H9 (cell line): ENCODE data around the gene IGF1. TPM values are rescaled to one million over a fixed set of nuclear protein-coding genes. Genes with fewer than 3 reads are reported as not detected.

Experiments
- DNase-seq: peaks from one replicate; pipeline ENCODE4 v3.0.0-alpha.2; 2017
- H2AFZ ChIP-seq: one replicate; pipeline ENCODE4 v1.6.1; 2013; ENCODE audit warnings: mild to moderate bottlenecking, low read length, control low read depth, moderate library complexity
- H2AK5ac ChIP-seq: 2 replicates; pipeline ENCODE4 v1.6.1; 2013; ENCODE audit warnings: low read length, control low read depth, mixed read lengths; ENCODE audit not compliant: insufficient read length
- H2BK120ac ChIP-seq: one replicate; pipeline ENCODE4 v1.6.1; 2013; ENCODE audit warnings: low read depth, mild to moderate bottlenecking, low read length, control low read depth, inconsistent platforms; ENCODE audit not compliant: poor library complexity, severe bottlenecking
- H2BK12ac ChIP-seq: 2 replicates; pipeline ENCODE4 v1.6.1; 2013; ENCODE audit warnings: low read length, control low read depth, mixed read lengths, low read depth; ENCODE audit not compliant: insufficient read length
- H2BK15ac ChIP-seq: 2 replicates; pipeline ENCODE4 v1.6.1; 2013; ENCODE audit warnings: low read depth, low read length, control low read depth
- H2BK20ac ChIP-seq: one replicate; pipeline ENCODE4 v1.6.1; 2013; ENCODE audit warnings: low read depth, mild to moderate bottlenecking, low read length, control low read depth, inconsistent platforms; ENCODE audit not compliant: poor library complexity, severe bottlenecking
- H2BK5ac ChIP-seq: 2 replicates; pipeline ENCODE4 v1.6.1; 2013; ENCODE audit warnings: low read length, control low read depth, mixed read lengths; ENCODE audit not compliant: insufficient read length
- H3K14ac ChIP-seq: 2 replicates; pipeline ENCODE4 v1.6.1; 2013; ENCODE audit warnings: low read length, control low read depth; ENCODE audit not compliant: insufficient read depth
- H3K18ac ChIP-seq: 2 replicates; pipeline ENCODE4 v1.6.1; 2013; ENCODE audit warnings: low read depth, mild to moderate bottlenecking, mixed read lengths, low read length, control low read depth; ENCODE audit not compliant: insufficient read length
- H3K23ac ChIP-seq: 2 replicates; pipeline ENCODE4 v1.6.1; 2013; ENCODE audit warnings: low read length, control low read depth, mixed read lengths, low read depth; ENCODE audit not compliant: insufficient read length
- H3K23me2 ChIP-seq: 2 replicates; pipeline ENCODE4 v1.6.1; 2013; ENCODE audit warnings: low read depth, mild to moderate bottlenecking, mixed read lengths, low read length, control low read depth; ENCODE audit not compliant: insufficient read length, poor library complexity, severe bottlenecking
- H3K27ac ChIP-seq: 2 replicates; pipeline ENCODE4 v1.5.1; 2013; ENCODE audit warnings: low read length, control low read depth, mixed read lengths, low read depth; ENCODE audit not compliant: insufficient read length
- H3K27me3 ChIP-seq: 2 replicates; pipeline ENCODE4 v1.6.1; 2013; ENCODE audit warnings: low read length, control low read depth, inconsistent platforms; ENCODE audit not compliant: insufficient read depth
- H3K4ac ChIP-seq: 2 replicates; pipeline ENCODE4 v1.6.1; 2013; ENCODE audit warnings: low read depth, mild to moderate bottlenecking, control low read depth, inconsistent platforms, low read length, moderate library complexity
- H3K4me1 ChIP-seq: 2 replicates; pipeline ENCODE4 v1.6.1; 2013; ENCODE audit warnings: low read length, control low read depth, inconsistent platforms; ENCODE audit not compliant: insufficient read depth
- H3K4me2 ChIP-seq: 2 replicates; pipeline ENCODE4 v1.6.1; 2013; ENCODE audit warnings: low read length, control low read depth, mixed read lengths; ENCODE audit not compliant: insufficient read length, insufficient read depth
- H3K56ac ChIP-seq: 2 replicates; pipeline ENCODE4 v1.6.1; 2013; ENCODE audit warnings: low read depth, mild to moderate bottlenecking, mixed read lengths, low read length, control low read depth; ENCODE audit not compliant: insufficient read length
- H3K79me1 ChIP-seq: 2 replicates; pipeline ENCODE4 v1.6.1; 2013; ENCODE audit warnings: low read depth, mild to moderate bottlenecking, moderate library complexity, low read length, control low read depth, inconsistent platforms; ENCODE audit not compliant: insufficient read depth, poor library complexity, severe bottlenecking
- H3K79me2 ChIP-seq: 2 replicates; pipeline ENCODE4 v1.6.1; 2013; ENCODE audit warnings: low read length, control low read depth, inconsistent platforms; ENCODE audit not compliant: insufficient read depth
- H3K9ac ChIP-seq: 2 replicates; pipeline ENCODE4 v1.6.1; 2013; ENCODE audit warnings: low read length, control low read depth, mixed read lengths; ENCODE audit not compliant: insufficient read length; ENCODE audit errors: extremely low read depth
- H3K9me3 ChIP-seq: one replicate; pipeline ENCODE4 v1.6.1; 2013; ENCODE audit warnings: low read depth, low read length, inconsistent platforms; ENCODE audit not compliant: control insufficient read depth
- H3T11ph ChIP-seq: one replicate; pipeline ENCODE4 v1.6.1; 2013; ENCODE audit warnings: mild to moderate bottlenecking, low read length, control low read depth, inconsistent platforms
- H4K20me1 ChIP-seq: one replicate; pipeline ENCODE4 v1.6.1; 2013; ENCODE audit not compliant: control insufficient read depth, insufficient read length, insufficient read depth
- H4K5ac ChIP-seq: 2 replicates; pipeline ENCODE4 v1.6.1; 2013; ENCODE audit warnings: low read depth, mild to moderate bottlenecking, mixed read lengths, low read length, control low read depth; ENCODE audit not compliant: insufficient read length
- H4K8ac ChIP-seq: replicated peaks from 2 replicates; pipeline ENCODE4 v1.6.1; 2013; ENCODE audit warnings: low read length, control low read depth, mixed read lengths, low read depth; ENCODE audit not compliant: insufficient read length
- H4K91ac ChIP-seq: 2 replicates; pipeline ENCODE4 v1.6.1; 2013; ENCODE audit warnings: low read depth, mild to moderate bottlenecking, moderate library complexity, mixed read lengths, low read length, control low read depth; ENCODE audit not compliant: insufficient read length
- H3K27ac Mint-ChIP-seq, 3 experiments: 2 replicates in 2 of 3; 3 replicates in 1 of 3; pipeline ENCODE4 v1.8.0; 2020 to 2021; ENCODE audit warnings: mixed read lengths in 3 of 3, mild to moderate bottlenecking in 1 of 3, moderate library complexity in 1 of 3
- H3K27me3 Mint-ChIP-seq: 2 replicates; pipeline ENCODE4 v1.8.0; 2021; ENCODE audit warnings: low read depth, mild to moderate bottlenecking, moderate library complexity, mixed read lengths
- H3K36me3 Mint-ChIP-seq, 3 experiments: 2 replicates in 2 of 3; 3 replicates in 1 of 3; pipeline ENCODE4 v1.8.0; 2020 to 2021; ENCODE audit warnings: low read depth in 3 of 3, mixed read lengths in 3 of 3; ENCODE audit not compliant: insufficient read depth in 1 of 3
- H3K4me1 Mint-ChIP-seq, 2 experiments: 2 replicates each; pipeline ENCODE4 v1.8.0; 2020; ENCODE audit warnings: mixed read lengths in 2 of 2
- H3K4me3 Mint-ChIP-seq, 2 experiments: 2 replicates in 1 of 2; 3 replicates in 1 of 2; pipeline ENCODE4 v1.8.0; 2020 to 2021; ENCODE audit warnings: mild to moderate bottlenecking in 2 of 2, mixed read lengths in 2 of 2, moderate library complexity in 1 of 2
- H3K9me3 Mint-ChIP-seq, 2 experiments: 2 replicates in 1 of 2; 3 replicates in 1 of 2; pipeline ENCODE4 v1.8.0; 2020; ENCODE audit warnings: mild to moderate bottlenecking in 2 of 2, mixed read lengths in 2 of 2, moderate library complexity in 1 of 2
- CTCF ChIP-seq: fragments of 200-600 bp; sonication (generic); conservative IDR thresholded peaks from 3 replicates; pipeline ENCODE4 v1.8.0; 2021; ENCODE audit warnings: antibody characterized with exemption, mild to moderate bottlenecking
- WGBS: extraction: QIAGEN DNeasy Blood & Tissue Kit; methylation state at CpG from one replicate; pipeline ENCODE4 v1.1.7; 2013; ENCODE audit warnings: missing lambda C conversion rate, low lambda C conversion rate, mixed read lengths; ENCODE audit not compliant: insufficient read length; ENCODE audit errors: extremely low coverage; 5-methylcytosine and 5-hydroxymethylcytosine counted together
- long read RNA-seq: library from polyadenylated mRNA; unstranded; transcript quantifications from one replicate; pipeline ENCODE4 v2.0.0, GENCODE V29; 2020
- total RNA-seq: library from RNA; stranded (reverse); gene quantifications from 2 replicates; pipeline ENCODE4 v1.2.1, GENCODE V29; 2021

The IGF1 gene
- total RNA-seq = not detected in 2 replicates
- long read RNA-seq = 0 reads

DNA sequence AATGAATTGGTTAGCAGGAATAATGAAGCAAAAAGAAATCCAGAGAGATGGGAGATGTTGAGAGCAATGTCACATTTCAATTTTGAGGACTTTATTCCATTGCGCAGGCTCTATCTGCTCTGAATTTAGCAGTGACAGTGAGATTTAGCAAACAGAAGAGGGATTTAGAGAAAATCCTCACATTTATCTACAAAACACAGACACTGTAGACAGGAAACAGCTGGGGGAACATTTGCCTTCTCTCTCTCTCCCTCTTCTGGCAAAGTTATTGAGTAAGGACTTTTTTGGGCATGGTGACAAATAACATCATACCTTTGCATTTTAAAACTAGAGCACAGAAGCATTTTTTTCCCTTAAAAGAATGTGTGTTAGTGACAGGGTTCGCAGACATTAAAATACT lies at the start of gene IGF1:
Gene IGF1 (minus strand): TSS at position 158 of the 400 bp plus-strand sequence. CDS start 182 bp downstream, outside the sequence.
- no peaks in the 10 kb centered on the region for H3K9me3 ChIP-seq
- H2AFZ ChIP-seq = no peak within 1 kb of the TSS
- H2AK5ac ChIP-seq = no peak within 1 kb of the TSS
- no peak within 1 kb of the TSS for H3K14ac ChIP-seq
- H4K91ac ChIP-seq = no peak within 1 kb of the TSS
- H3K4me3 Mint-ChIP-seq = no peak within 1 kb of the TSS
- H3K9ac ChIP-seq = no peak within 1 kb of the TSS
- no peak for TF ChIP-seq CTCF
- no peak within 1 kb of the TSS for H3K23ac ChIP-seq
- H3K4ac ChIP-seq = no peak within 1 kb of the TSS
- no peaks in the 10 kb centered on the region for H3K79me1 ChIP-seq
- no peak within 1 kb of the TSS for H4K5ac ChIP-seq
- no peaks in the 10 kb centered on the region for H3K9me3 Mint-ChIP-seq
- no peak within 1 kb of the TSS for H3K4me2 ChIP-seq
- no peaks in the 10 kb centered on the region for H3K23me2 ChIP-seq
- no peaks in the 10 kb centered on the region for H3K36me3 Mint-ChIP-seq
- no peaks in the 10 kb centered on the region for H3K27me3 Mint-ChIP-seq
- no peak within 1 kb of the TSS for H3T11ph ChIP-seq
- H3K79me2 ChIP-seq = no peaks in the 10 kb centered on the region
- H3K27ac ChIP-seq = no peak within 1 kb of the TSS
- no peak within 1 kb of the TSS for H4K8ac ChIP-seq
- H3K27me3 ChIP-seq = no peaks in the 10 kb centered on the region
- DNase-seq = no peak
- H3K4me1 ChIP-seq = no peaks in the 10 kb centered on the region; the same call in 1 of the 2 replicates
- H3K27ac Mint-ChIP-seq = peak within 1 kb of the TSS in 1 of 3 experiments; percentile 79; a peak in 1 of 7 replicates
- H2BK120ac ChIP-seq = no peak within 1 kb of the TSS
- H3K4me1 Mint-ChIP-seq = peaks cover 7 to 10% of the 10 kb centered on the region in 2 experiments
- no peak within 1 kb of the TSS for H2BK15ac ChIP-seq
- H4K20me1 ChIP-seq = no peaks in the 10 kb centered on the region
- no CpG with 5 or more reads among the region's 2 CpGs for WGBS
- no peak within 1 kb of the TSS for H2BK20ac ChIP-seq
- no peak within 1 kb of the TSS for H3K56ac ChIP-seq
- no peak within 1 kb of the TSS for H2BK12ac ChIP-seq
- H2BK5ac ChIP-seq = no peak within 1 kb of the TSS
- H3K18ac ChIP-seq = no peak within 1 kb of the TSS
